Stimulated activated naive B cell treated with anti-CD40 and anti-IgM and Interleukin-4, amounts not matched to agents 10 μg/mL and 1 μg/mL and 100 μg/mL, for 72 hours (primary cell): ENCODE data around the gene PARVG.
A peak's percentile ranks its signal among the peaks of the same experiment; 100 is the strongest.

Source experiments
- ATAC-seq, 2 donors: fragments of 150-1000 bp; cut with Tn5 transposase; replicated peaks; 2 replicates each; pipeline ENCODE4 v1.10.0; 2021; ENCODE audit warnings: moderate library complexity in 1 of 2
- DNase-seq: peaks from one replicate; pipeline ENCODE4 v3.0.0; 2021
- H3K27ac Mint-ChIP-seq: one replicate; pipeline ENCODE4 v1.8.0; 2022; ENCODE audit warnings: mild to moderate bottlenecking, mixed read lengths
- H3K27me3 Mint-ChIP-seq, 2 donors: one replicate each; pipeline ENCODE4 v1.8.0; 2022; ENCODE audit warnings: mixed read lengths in 2 of 2
- H3K36me3 Mint-ChIP-seq, 2 donors: one replicate each; pipeline ENCODE4 v1.8.0; 2022; ENCODE audit warnings: mixed read lengths in 2 of 2, mild to moderate bottlenecking in 1 of 2
- H3K4me1 Mint-ChIP-seq, 2 donors: one replicate each; pipeline ENCODE4 v1.8.0; 2022; ENCODE audit warnings: mixed read lengths in 2 of 2, mild to moderate bottlenecking in 1 of 2
- H3K4me3 Mint-ChIP-seq, 2 donors: one replicate each; pipeline ENCODE4 v1.8.0; 2022; ENCODE audit warnings: mild to moderate bottlenecking in 2 of 2, mixed read lengths in 2 of 2, moderate library complexity in 1 of 2
- H3K9me3 Mint-ChIP-seq, 2 donors: one replicate each; pipeline ENCODE4 v1.8.0; 2022; ENCODE audit warnings: mixed read lengths in 2 of 2, mild to moderate bottlenecking in 1 of 2

The PARVG gene

GRCh38 chr22:44162960-44163359, 17.8 kb upstream of the PARVG start:
- Mint-ChIP-seq H3K4me1 (no peaks in the 10 kb centered on the region), H3K4me3 (no peak overlapping the region), H3K27me3 (no peaks in the 10 kb centered on the region), H3K36me3 (peaks cover 51 to 53% of the 10 kb centered on the region in 2 donors), H3K27ac (no peak overlapping the region), H3K9me3 (no peaks in the 10 kb centered on the region)
- DNase-seq (no peak), ATAC-seq (no peak)

GRCh38 chr22:44163536-44163935, 17.2 kb upstream of the PARVG start:
- Mint-ChIP-seq H3K27me3 (no peaks in the 10 kb centered on the region), H3K4me3 (no peak overlapping the region), H3K36me3 (peaks cover 45 to 52% of the 10 kb centered on the region in 2 donors), H3K4me1 (no peaks in the 10 kb centered on the region), H3K27ac (no peak overlapping the region), H3K9me3 (no peaks in the 10 kb centered on the region)
- ATAC-seq (no peak), DNase-seq (no peak)

- Mint-ChIP-seq H3K36me3 (peaks cover 44 to 51% of the 10 kb centered on the region in 2 donors), H3K4me1 (no peaks in the 10 kb centered on the region), H3K4me3 (no peak overlapping the region), H3K27me3 (no peaks in the 10 kb centered on the region), H3K9me3 (no peaks in the 10 kb centered on the region), H3K27ac (no peak overlapping the region)
- no peak for DNase-seq
- no peak for ATAC-seq
These were observed 16.7 kb upstream of the PARVG start for GRCh38 chr22:44164031-44164430.

- Mint-ChIP-seq H3K36me3 (peaks cover 37 to 41% of the 10 kb centered on the region in 2 donors), H3K9me3 (no peaks in the 10 kb centered on the region), H3K27ac (no peak overlapping the region), H3K4me1 (no peaks in the 10 kb centered on the region), H3K4me3 (no peak overlapping the region), H3K27me3 (no peaks in the 10 kb centered on the region)
- DNase-seq (no peak), ATAC-seq (no peak)
These were observed 15.3 kb upstream of the PARVG start for GRCh38 chr22:44165286-44165874.

- Mint-ChIP-seq H3K36me3 (peaks cover 38 to 44% of the 10 kb centered on the region in 2 donors), H3K9me3 (no peaks in the 10 kb centered on the region), H3K27ac (peak overlapping the region; percentile 47), H3K27me3 (no peaks in the 10 kb centered on the region), H3K4me3 (no peak overlapping the region), H3K4me1 (peaks cover 2 to 5% of the 10 kb centered on the region in 2 donors)
- DNase-seq, result no peak
- ATAC-seq, result no peak
These were observed 14.0 kb upstream of the PARVG start for GRCh38 chr22:44166498-44167276.

GRCh38 chr22:44167501-44167900, 13.2 kb upstream of the PARVG start:
- H3K27me3 Mint-ChIP-seq, result no peaks in the 10 kb centered on the region
- no peak for ATAC-seq
- DNase-seq, result no peak
- H3K36me3 Mint-ChIP-seq, result peaks cover 41% of the 10 kb centered on the region in 2 donors
- no peaks in the 10 kb centered on the region for H3K9me3 Mint-ChIP-seq
- H3K4me1 Mint-ChIP-seq, result peaks cover 10 to 13% of the 10 kb centered on the region in 2 donors
- no peak overlapping the region for H3K4me3 Mint-ChIP-seq
- H3K27ac Mint-ChIP-seq, result no peak overlapping the region

GRCh38 chr22:44168206-44168605, 12.5 kb upstream of the PARVG start:
- Mint-ChIP-seq H3K27ac (no peak overlapping the region), H3K36me3 (peaks cover 44 to 46% of the 10 kb centered on the region in 2 donors), H3K4me1 (peaks cover 14 to 20% of the 10 kb centered on the region in 2 donors), H3K4me3 (no peak overlapping the region), H3K9me3 (no peaks in the 10 kb centered on the region), H3K27me3 (no peaks in the 10 kb centered on the region)
- ATAC-seq (no peak), DNase-seq (no peak)

GRCh38 chr22:44170470-44170869, 10.3 kb upstream of the PARVG start:
- H3K27me3 Mint-ChIP-seq, result no peaks in the 10 kb centered on the region
- DNase-seq (no peak), ATAC-seq (no peak)
- H3K27ac Mint-ChIP-seq, result no peak overlapping the region
- peaks cover 19 to 30% of the 10 kb centered on the region in 2 donors for H3K4me1 Mint-ChIP-seq
- H3K4me3 Mint-ChIP-seq, result no peak overlapping the region
- H3K9me3 Mint-ChIP-seq, result no peaks in the 10 kb centered on the region
- peaks cover 35 to 41% of the 10 kb centered on the region in 2 donors for H3K36me3 Mint-ChIP-seq

- peaks cover 19 to 34% of the 10 kb centered on the region in 2 donors for H3K4me1 Mint-ChIP-seq
These were observed 9.2 kb upstream of the PARVG start for GRCh38 chr22:44171561-44171960.

GRCh38 chr22:44172370-44173108, 8.2 kb upstream of the PARVG start:
- peak; percentile 98 to 99 for ATAC-seq
- H3K9me3 Mint-ChIP-seq, result peaks cover 0 to 4% of the 10 kb centered on the region in 2 donors

More at GRCh38 chr22:44171561-44171960, 9.2 kb upstream of the PARVG start:
- ATAC-seq (no peak), DNase-seq (no peak)
- no peak overlapping the region for H3K27ac Mint-ChIP-seq
- H3K4me3 Mint-ChIP-seq, result no peak overlapping the region
- peaks cover 0 to 2% of the 10 kb centered on the region in 2 donors for H3K9me3 Mint-ChIP-seq
- no peaks in the 10 kb centered on the region for H3K27me3 Mint-ChIP-seq
- H3K36me3 Mint-ChIP-seq, result peaks cover 34 to 37% of the 10 kb centered on the region in 2 donors

GRCh38 chr22:44173154-44173553, 7.6 kb upstream of the PARVG start:
- Mint-ChIP-seq H3K27ac (peak overlapping the region; percentile 68), H3K27me3 (no peaks in the 10 kb centered on the region), H3K9me3 (peaks cover 0 to 4% of the 10 kb centered on the region in 2 donors), H3K36me3 (peaks cover 26 to 38% of the 10 kb centered on the region in 2 donors), H3K4me1 (peaks cover 20 to 37% of the 10 kb centered on the region in 2 donors), H3K4me3 (no peak overlapping the region)
- DNase-seq (no peak), ATAC-seq (no peak)

More at GRCh38 chr22:44172370-44173108, 8.2 kb upstream of the PARVG start:
- peaks cover 20 to 37% of the 10 kb centered on the region in 2 donors for H3K4me1 Mint-ChIP-seq
- H3K4me3 Mint-ChIP-seq, result peak overlapping the region; percentile 7 to 60
- H3K36me3 Mint-ChIP-seq, result peaks cover 32 to 37% of the 10 kb centered on the region in 2 donors
- peak; percentile 69 for DNase-seq
- H3K27me3 Mint-ChIP-seq, result no peaks in the 10 kb centered on the region
- H3K27ac Mint-ChIP-seq, result peak overlapping the region; percentile 68

GRCh38 chr22:44175676-44176075, 5.0 kb upstream of the PARVG start:
- ATAC-seq (no peak), DNase-seq (no peak)
- Mint-ChIP-seq H3K4me1 (peaks cover 25 to 45% of the 10 kb centered on the region in 2 donors), H3K9me3 (peaks cover 0 to 4% of the 10 kb centered on the region in 2 donors), H3K36me3 (peaks cover 16 to 26% of the 10 kb centered on the region in 2 donors), H3K27me3 (no peaks in the 10 kb centered on the region), H3K4me3 (no peak overlapping the region), H3K27ac (no peak overlapping the region)

GRCh38 chr22:44179196-44179988, 1.3 kb upstream of the PARVG start:
- Mint-ChIP-seq H3K9me3 (peaks cover 0 to 4% of the 10 kb centered on the region in 2 donors), H3K4me1 (peaks cover 25 to 49% of the 10 kb centered on the region in 2 donors)
- ATAC-seq, result no peak

More at GRCh38 chr22:44179196-44179988, 1.3 kb upstream of the PARVG start:
- peak overlapping the region; percentile 31 for H3K27ac Mint-ChIP-seq
- H3K4me3 Mint-ChIP-seq, result no peak overlapping the region
- H3K36me3 Mint-ChIP-seq, result peaks cover 7 to 16% of the 10 kb centered on the region in 2 donors
- H3K27me3 Mint-ChIP-seq, result no peaks in the 10 kb centered on the region
- no peak for DNase-seq
